Activated gamma-delta T cell (primary cell): ENCODE measurements around the gene LGALS7B.
"Not testable (repeated sequence)": the region's sequence is repeated elsewhere in the genome, so short reads cannot be mapped to it uniquely, and the experiment has no call there.

Experiments used
- DNase-seq: peaks from one replicate; lab custom pipeline; 2025; lab: John Stamatoyannopoulos, UW
- total RNA-seq, 2 donors: gene quantifications; one replicate each; lab custom pipeline; 2026; lab: John Stamatoyannopoulos, UW

The LGALS7B gene
- total RNA-seq, result 0 reads per million in 2 donors

DNA sequence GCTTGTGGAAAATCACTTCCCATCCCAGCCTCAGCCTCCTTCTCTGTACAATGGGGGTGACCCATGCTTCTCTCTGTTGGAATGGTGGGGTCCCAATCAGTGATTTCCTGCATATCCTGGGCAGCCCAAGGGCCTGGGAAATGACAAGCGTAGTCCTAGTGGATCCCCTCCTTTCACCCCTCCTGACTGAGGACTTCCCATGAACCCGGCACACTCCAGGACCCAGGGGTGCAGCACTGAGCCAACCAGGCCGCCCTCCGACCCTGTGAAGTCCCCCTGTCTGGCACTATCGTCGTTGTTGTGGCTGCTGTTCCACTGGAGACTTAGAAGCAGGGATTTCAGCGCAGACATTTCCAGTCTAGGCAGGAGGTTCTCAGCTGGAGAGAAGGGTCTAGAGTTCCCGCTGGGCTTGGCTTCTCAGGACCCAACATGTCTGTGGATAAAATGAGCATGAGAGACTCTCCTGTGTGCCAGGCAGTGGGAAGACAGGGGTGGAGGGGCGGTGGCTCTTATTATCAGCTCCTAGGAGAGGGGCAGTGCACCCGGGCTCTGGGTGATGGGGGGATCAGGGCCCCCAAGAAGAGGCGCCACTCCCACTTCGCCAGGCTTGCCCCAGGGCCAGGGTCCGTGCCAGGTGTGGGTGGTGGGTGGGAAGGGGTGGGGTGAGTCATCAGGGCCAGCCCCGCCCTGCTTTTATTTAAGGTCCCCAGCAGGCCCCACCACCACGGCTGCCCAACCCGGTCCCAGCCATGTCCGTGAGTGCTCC, at the start of gene LGALS7B:
Gene LGALS7B, plus strand, starts transcription at position 723 of the 766 bp plus-strand sequence. Its CDS starts 27 bp downstream, at position 750.
- DNase-seq, result no peak

DNA sequence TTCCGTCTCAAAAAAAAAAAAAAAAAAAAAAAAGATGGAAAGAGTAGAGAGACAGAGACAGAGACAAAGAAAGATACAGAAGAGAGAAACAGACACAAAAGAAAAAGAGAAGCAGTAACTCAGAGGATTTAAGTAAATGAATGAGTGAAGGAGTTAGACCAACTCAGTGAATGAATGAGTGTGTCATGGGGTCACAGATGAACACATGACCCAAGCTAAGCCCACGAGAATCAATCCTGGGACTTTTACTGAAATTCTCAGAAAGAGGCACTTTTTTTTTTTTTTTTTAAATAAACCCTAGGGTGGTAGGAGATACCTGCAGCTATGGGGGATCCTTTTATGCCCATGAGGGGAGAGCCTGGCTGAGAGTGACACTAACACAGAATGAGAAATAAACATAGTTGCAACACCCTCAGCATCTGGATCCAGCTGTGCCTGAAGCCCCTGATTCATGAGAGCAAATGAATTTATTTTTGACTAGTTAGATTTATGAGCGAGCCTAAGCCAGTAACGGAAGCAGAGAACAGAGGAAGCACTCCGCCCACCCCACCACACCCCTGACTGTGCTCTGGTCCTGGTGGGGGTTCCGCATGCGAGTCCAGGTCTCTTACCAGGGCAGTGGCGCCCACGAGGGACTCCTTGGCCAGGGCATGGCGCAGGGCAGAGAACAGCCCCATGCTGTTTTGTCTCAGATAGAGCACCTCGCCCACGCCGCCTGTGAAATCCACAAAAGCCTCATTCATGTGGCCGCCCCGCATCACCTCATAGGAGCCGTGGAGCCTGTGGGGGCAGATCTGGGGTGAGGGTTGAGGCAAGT, 49.4 kb upstream of the LGALS7B start:
- no peak for DNase-seq

DNA sequence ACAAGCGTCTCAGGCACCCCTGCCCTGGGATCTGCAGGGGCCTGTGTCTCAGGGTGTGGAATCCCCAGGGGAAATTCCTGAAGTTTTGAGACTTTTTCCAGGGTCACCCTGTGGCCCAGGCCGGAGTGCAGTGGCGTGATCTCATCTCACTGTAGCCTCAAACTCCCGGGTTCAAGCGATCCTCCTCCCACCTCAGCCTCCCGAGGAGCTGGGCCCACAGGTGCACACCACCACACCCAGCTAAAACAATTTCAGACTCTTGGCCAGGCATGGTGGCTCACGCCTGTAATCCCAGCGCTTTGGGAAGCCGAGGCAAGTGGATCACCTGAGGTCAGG, 48.8 kb upstream of the LGALS7B start:
- DNase-seq, result no peak

DNA sequence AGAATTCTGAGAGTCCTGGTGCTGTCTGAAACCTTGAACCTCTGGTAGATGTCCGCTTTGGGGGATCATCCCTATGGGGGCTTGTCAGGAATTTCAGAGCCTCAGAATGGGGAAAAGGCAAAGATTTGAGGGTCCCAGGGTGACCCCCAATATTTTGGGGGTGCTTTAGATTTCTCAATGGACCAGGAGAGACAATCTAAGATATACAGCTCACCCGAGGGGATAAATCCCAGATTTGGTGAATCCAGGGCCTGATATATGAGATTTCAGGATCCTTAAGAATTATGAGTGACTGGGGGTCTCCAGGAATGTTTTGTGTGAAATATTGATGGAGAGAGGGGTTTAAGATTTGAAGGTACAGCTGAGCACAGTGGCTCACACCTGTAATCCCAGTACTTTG, 48.1 kb upstream of the LGALS7B start:
- DNase-seq, result no peak

DNA sequence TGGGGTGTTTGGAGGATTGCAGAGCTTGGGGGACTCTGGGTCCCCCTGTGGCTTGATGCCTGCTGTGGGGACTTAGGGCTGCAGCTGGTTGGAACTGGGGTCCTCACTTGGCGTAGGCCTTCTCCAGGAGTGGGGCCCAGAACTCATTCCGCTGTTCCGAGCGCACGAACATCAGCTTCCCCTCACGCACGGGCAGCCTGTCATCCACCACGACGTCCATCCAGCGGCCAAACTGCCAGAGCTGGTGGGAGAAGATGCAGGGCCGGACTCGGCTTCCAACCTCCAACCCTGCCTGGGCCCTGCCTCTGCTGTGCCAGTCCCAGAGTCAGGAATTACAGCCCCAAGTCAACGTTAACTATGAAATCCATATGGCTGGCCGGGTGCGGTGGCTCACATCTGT, 47.3 kb upstream of the LGALS7B start:
- no peak for DNase-seq

DNA sequence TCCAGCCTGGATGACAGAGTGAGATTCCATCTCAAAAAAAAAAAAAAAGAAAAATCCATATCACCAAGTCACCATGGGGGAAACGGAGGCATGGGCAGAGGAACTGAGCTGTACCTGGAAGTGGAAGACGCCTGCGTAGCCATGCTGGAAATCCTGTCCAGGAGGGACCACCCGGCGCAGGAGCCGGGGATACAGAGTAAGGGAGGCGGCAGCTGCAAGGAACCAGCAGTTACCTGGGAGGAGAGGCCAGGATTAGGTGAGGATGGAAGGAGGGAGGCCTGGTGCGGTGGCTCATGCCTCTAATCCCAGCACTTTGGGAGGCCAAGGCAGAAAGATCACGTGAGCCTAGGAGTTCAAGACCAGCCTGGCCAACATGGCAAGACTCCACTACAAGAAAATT, 46.7 kb upstream of the LGALS7B start:
- DNase-seq, result no peak

DNA sequence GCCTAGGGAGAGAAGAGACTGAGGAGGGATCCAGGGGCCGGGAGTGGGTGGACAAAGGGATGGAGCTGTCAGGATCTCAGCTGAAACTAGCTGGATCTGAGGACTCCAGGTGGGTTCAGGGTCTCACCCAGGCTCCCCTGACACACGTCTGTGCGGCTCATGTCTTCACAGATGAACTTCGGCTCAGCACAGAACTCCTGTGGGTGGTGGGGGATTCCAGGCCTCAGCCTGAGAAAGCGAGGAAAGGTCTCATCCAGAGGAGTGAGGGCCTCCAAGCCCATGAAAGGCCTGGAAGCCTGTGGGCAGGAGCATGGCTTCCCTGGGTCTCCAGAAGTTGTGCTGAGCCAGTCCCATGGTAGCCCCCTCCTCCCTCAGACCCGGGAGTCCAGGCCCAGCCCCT, 46.1 kb upstream of the LGALS7B start:
- DNase-seq, result no peak

DNA sequence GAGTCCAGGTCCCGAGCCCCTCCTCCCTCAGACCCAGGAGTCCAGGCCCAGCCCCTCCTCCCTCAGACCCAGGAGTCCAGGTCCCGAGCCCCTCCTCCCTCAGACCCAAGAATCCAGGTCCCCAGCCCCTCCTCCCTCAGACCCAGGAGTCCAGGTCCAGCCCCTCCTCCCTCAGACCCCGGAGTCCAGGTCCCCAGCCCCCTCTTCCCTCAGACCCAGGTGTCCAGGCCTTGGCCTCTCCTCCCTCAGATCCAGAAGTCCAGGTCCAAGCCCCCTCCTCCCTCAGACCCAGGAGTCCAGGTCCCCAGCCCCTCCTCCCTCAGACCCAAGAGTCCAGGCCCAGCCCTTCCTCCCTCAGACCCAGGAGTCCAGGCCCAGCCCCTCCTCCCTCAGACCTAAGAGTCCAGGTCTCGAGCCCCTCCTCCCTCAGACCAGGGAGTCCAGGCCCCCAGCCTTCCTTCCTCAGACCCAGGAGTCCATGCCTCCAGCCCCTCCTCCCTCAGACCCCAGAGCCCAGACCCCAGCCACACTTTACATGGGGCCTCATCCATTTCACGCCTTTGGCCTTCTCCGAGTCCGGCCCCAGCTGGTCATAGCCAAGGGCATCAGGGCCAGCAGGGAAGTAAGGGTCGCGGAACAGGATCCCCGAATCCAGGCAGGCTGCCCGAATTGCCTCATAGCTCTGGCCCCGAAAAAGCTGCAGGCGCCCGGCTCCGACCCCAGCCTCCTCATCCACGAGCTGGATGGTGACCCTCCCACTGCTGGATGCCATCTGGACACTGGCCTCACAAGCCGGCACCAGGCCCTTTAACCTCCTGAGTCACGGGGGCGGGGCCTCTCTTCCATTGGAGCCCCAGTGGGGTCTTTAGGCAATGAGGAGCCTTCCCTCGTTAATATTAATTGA, 45.4 kb upstream of the LGALS7B start:
- DNase-seq, result no peak

DNA sequence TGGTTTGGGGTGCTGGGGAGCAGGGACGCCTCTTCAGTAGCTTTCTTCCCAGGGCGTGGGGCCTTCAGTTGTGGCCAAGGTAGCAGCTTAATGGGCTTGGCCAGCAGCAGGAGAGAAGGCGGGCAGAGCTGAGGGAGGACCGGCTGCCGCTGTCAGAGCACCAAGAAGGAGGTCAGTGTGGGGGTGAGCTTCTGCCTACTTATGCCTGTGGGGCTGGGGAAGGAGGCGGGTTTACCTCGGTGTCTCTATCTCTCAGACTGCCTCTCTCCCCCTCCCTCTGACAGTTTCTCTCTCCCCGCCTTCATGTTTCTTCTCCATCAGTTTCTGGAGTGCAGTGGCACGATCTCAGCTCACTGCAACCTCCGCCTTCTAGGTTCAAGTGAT, 44.7 kb upstream of the LGALS7B start, which contains the start of gene CAPN12:
Gene CAPN12, minus strand, starts transcription at position 177 of the 384 bp plus-strand sequence. CDS start 309 bp downstream, outside the sequence.
- DNase-seq, result no peak

DNA sequence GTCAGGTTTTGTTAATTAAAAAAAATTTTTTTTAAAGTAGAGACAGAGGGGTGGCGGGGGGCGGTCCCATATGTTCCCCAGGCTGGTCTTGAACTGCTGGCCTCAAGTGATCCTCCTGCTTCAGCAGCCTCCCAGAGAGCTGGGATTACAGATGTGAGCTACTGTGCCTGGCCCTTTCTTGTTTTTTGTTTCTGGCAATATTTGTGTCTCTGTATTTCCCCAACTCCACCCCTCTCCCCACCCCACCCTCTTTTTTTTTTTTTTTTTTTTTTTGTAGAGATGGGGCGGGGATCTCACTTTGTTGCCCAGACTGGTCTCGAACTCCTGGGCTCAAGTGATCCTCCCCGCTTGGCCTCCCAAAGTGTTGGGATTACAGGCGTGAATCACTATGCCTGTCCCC, 44.1 kb upstream of the LGALS7B start:
- no peak for DNase-seq

DNA sequence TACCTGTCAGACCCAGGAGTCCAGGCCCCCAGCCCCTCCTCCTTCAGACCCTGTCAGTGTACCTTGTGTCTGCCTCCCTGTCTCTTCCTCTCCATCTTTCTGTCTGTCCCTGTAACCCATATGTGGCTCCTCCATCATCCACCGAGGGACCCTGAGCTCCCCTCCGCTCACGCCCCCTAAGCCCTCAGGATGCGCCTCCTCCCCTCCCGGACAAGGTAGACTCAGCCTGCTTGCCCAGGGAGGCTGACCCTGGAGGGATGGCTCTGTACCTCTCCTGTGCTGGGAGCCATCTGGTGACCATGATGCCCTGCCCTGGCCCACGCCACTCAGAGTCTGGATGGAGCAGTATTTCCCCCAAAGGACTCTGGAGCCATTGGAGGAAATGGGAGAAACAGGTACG, 43.7 kb upstream of the LGALS7B start:
- DNase-seq, result no peak

DNA sequence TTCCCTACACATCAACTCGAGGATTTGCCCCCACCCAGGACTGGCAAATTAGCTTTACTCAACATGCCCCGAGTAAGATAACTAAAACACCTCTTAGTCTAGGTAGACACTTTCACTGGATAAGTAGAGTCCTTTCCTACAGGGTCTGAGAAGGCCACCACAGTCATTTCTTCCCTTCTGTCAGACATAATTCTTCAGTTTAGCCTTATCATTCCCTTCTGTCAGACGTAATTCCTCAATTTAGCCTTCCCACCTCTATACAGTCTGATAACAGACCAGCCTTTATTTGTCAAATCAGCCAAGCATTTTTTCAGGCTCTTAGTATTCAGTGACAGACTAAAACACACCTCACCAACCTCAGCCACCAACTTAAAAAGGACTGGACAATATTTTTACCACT, 35.2 kb upstream of the LGALS7B start:
- DNase-seq, result not testable (repeated sequence)

DNA sequence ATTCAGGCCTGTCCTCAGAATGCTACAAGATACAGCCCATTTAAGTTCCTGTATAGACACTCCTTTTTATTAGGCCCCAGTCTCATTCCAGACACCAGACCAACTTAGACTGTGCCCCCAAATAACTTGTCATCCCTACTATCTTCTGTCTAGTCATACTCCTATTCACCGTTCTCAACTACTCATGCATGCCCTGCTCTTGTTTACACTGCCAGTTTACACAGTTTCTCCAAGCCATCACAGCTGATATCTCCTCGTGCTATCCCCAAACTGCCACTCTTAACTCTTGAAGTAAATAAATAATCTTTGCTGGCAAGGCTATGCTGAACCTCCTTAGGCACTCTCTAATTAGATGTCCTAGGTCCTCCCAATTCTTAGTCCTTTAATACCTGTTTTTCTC, 34.8 kb upstream of the LGALS7B start:
- not testable (repeated sequence) for DNase-seq

DNA sequence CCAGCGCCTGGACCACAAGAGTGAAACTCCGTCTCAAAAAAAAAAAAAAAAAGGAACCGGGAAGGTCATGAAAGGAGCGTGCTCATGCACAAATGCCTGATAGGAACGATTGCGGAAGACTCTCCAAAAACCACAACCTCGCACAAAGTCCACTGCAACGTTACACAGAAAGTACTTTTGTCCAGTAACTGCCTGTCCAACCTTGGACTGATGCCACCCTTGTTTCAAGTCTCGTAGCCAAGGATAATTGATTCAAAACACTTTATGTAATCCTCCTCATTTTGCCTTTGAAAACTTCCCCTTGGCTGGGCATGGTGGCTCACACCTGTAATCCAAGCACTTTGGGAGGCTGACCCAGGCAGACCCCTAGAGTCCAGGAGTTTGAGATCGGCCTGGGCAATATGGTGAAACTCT, 29.4 kb upstream of the LGALS7B start:
- no peak for DNase-seq

DNA sequence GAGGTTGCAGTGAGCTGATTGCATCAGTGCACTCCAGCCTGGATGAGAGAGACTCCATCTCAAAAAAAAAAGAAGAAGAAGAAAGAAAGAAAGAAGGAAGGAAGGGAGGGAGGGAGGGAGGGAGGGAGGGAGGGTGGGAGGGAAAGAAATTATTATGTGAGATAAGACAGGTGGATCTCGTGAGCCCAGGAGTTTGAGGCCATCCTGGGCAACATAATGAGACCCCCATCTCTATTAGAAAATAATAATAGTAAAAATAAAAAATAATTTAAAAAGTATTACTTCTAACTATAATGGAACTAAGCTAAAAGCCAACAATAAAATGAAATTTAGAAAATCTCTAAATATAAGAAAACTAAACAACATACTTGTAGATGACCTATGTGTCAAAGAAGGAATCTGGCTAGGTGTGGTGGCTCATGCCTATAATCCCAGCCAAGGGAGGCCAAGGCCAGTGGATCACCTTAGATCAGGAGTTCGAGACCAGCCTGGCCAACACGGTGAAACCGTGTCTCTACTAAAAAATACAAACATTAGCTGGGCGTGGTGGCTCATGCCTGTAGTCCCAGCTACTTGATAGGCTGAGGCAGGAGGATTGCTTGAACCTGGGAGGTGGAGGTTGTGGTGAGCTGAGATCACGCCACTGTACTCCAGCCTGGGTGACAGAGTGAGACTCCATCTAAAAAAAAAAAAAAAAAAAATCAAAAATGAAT, 28.0 kb upstream of the LGALS7B start:
- DNase-seq, result not testable (repeated sequence)

DNA sequence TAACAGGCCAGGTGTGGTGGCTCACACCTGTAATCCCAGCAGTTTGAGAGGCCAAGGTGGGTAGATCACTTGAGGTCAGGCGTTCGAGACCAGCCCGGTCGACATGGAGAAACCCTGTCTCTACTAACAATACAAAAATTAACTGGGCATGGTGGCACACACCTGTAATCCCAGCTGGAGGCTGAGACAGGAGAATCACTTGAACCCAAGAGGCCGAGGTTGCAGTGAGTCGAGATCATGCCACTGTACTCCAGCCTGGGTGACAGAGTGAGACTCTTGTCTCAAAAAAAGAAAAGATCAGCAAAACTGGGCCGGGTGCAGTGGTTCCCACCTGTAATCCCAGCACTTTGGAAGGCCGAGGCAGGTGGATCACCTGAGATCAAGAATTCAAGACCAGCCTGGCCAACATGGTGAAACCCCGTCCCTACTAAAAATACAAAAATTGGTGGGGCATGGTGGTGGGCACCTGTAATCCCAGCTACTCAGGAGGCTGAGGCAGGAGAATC, 27.1 kb upstream of the LGALS7B start:
- not testable (repeated sequence) for DNase-seq

DNA sequence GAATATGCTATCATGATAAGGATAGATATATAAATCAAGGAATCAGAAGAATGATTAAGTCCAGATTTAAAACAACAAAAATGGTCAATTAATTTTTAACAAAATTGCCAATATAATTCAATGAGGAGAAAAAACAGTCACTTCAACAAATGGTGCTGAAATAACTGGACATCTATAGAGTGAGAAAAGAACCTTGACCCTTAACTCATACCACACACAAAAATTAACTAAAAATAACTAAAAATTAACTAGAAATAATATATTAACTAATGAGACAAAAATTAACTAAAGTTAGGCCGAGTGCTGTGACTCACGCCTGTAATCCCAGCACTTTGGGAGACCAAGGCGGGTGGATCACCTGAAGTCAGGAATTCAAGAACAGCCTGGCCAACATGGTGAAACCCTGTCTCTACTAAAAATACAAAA, 25.2 kb upstream of the LGALS7B start:
- DNase-seq, result no peak

DNA sequence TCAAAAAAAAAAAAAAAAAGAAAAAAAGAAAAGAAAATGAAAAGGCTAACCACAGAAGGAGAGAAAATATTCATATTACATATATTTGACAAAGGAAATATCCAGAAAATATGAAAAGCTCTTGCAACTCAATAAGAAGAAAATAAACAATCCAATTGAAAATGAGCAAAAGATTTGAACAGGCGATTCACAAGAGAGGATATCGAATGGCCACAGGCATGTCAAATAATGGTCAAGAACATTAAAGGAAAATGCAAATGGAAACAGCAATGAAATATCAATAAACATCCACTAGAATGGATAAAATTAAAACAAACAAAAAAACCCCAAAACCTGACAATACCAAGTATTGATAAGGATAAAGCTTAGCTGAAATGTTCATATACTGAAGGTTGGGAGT, 23.8 kb upstream of the LGALS7B start:
- no peak for DNase-seq

DNA sequence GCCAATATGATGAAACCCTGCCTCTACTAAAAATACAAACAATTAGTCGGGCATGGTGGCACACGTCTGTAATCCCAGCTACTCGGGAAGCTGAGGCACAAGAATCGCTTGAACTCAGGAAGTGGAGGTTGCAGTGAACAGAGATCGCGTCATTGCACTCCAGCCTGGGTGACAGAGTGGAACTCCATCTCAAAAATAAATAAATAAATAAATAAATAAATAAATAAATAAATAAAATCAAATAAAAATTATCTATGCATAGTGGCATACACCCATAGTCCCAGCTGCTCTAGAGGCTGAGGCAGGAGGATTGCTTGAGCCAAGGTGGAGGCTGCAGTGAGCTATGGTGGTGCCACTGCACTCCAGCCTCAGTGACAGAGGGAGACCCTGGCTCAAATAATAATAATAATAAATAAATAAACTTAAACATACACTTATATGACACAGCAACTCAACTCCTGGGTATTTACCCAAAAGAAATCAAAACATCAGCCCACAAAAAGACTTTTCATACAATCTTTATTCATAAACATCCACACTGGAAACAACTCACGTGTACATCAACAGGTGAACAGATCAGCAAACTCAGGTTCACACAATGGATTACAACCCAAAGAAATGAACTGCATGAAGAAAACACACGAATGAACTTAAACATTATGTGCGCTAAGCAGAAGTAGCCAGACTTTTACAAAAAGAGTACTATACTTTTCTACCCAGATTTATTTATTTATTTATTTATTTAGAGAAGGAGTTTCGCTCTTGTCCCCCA, 22.5 kb upstream of the LGALS7B start:
- no peak for DNase-seq

DNA sequence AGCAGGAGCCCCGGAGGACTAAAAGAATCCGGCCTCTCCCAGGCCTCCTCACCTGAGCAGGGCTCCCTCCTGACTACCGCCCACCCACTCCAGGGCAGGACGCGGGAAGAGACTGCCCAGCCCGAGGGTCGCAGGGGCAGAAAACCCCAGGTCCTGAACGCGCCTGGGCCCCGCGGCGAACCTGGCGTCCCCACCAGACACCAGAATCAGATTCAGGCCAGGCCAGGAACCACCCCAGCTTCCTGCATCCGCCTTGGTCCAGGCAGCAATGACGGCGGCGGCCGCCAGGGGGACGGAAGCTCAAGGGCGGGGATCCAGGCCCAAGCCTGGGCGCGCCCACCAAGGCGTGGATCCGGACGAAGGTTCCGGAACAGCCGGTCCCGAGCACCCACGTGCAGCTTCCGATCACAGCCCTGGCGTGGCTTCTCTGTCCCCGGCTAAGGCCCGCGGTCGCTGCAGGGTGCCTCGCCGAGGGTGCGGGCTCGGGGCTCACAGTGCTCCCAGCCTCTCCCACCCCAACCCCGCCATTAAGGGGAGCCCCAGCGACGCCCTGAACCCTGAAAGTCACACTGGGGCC, 19.3 kb upstream of the LGALS7B start:
- peak; percentile 78 for DNase-seq
